SK-N-SH (cell line): ENCODE data around the gene THUMPD3. TPM values are rescaled to one million over a fixed set of nuclear protein-coding genes. Genes with fewer than 3 reads are reported as not detected.

Experiments used
- CTCF ChIA-PET: fragments of 300-600, 350-600 bp; formaldehyde crosslinking; extraction: SDS; loops from one replicate; lab custom pipeline; 2021; lab: Yijun Ruan, JAX
- POLR2A ChIA-PET: fragments of 350-600 bp; sonication (Branson Sonifier 250); formaldehyde crosslinking; extraction: SDS; loops from one replicate; lab custom pipeline; 2020; ENCODE audit warnings: antibody characterized with exemption, inconsistent platforms; lab: Yijun Ruan, JAX
- DNase-seq: peaks from one replicate; pipeline ENCODE4 v3.0.0; 2012
- H2AFZ ChIP-seq: fragments of 200-600 bp; sonication (generic); 2 replicates; pipeline ENCODE4 v1.8.1; 2016; ENCODE audit warnings: antibody characterized with exemption, mild to moderate bottlenecking, low read depth
- H3F3A ChIP-seq: fragments of 200-600 bp; sonication (generic); replicated peaks from 2 replicates; pipeline ENCODE3; 2016; ENCODE audit warnings: antibody characterized with exemption, mild to moderate bottlenecking; ENCODE audit not compliant: insufficient read depth
- H3K27ac ChIP-seq, 2 experiments: fragments of 200-500 bp in 1 of 2; fragments of 200-600 bp in 1 of 2; sonication (Bioruptor generic) in 1 of 2; sonication (generic), shearing (Covaris generic) in 1 of 2; 2 replicates each; pipeline versions ENCODE4 v1.5.1 to v1.6.1; 2014 to 2016; ENCODE audit warnings: low read depth in 2 of 2, inconsistent platforms in 1 of 2, low read length in 1 of 2, mild to moderate bottlenecking in 1 of 2, mixed read lengths in 1 of 2
- H3K27me3 ChIP-seq: fragments of 200-600 bp; sonication (generic), shearing (Covaris generic); 2 replicates; pipeline ENCODE4 v1.6.1; 2016; ENCODE audit warnings: mixed run types; ENCODE audit not compliant: insufficient read depth
- H3K36me3 ChIP-seq, 2 experiments: fragments of 200-500 bp in 1 of 2; fragments of 200-600 bp in 1 of 2; sonication (Bioruptor generic) in 1 of 2; sonication (generic) in 1 of 2; replicated peaks in 1 of 2; 2 replicates each; pipeline versions ENCODE3 to v1.5.1; 2014 to 2016; ENCODE audit warnings: low read length in 1 of 2, mild to moderate bottlenecking in 1 of 2; ENCODE audit not compliant: insufficient read depth in 2 of 2, control insufficient read depth in 1 of 2
- H3K4me1 ChIP-seq, 2 experiments: fragments of 200-500 bp in 1 of 2; fragments of 200-600 bp in 1 of 2; sonication (Bioruptor generic) in 1 of 2; sonication (generic), shearing (Covaris generic) in 1 of 2; 2 replicates each; pipeline versions ENCODE4 v1.5.1 to v1.6.1; 2014 to 2016; ENCODE audit warnings: low read depth in 1 of 2, low read length in 1 of 2, mixed run types in 1 of 2; ENCODE audit not compliant: insufficient read depth in 2 of 2, control insufficient read depth in 1 of 2
- H3K4me2 ChIP-seq: fragments of 200-600 bp; sonication (generic), shearing (Covaris generic); 2 replicates; pipeline ENCODE4 v1.6.1; 2017; ENCODE audit warnings: mixed run types
- H3K4me3 ChIP-seq, 2 experiments: fragments of 200-500 bp in 1 of 2; fragments of 200-600 bp in 1 of 2; sonication (Bioruptor generic) in 1 of 2; sonication (generic), shearing (Covaris generic) in 1 of 2; 2 replicates each; pipeline versions ENCODE4 v1.5.1 to v1.8.1; 2014 to 2016; ENCODE audit warnings: low read depth in 2 of 2, inconsistent platforms in 1 of 2, low read length in 1 of 2, mild to moderate bottlenecking in 1 of 2, mixed read lengths in 1 of 2, moderate library complexity in 1 of 2
- H3K79me2 ChIP-seq: fragments of 200-600 bp; sonication (generic); 2 replicates; pipeline ENCODE4 v1.8.1; 2017; ENCODE audit warnings: mild to moderate bottlenecking; ENCODE audit not compliant: insufficient read depth
- H3K9ac ChIP-seq: fragments of 200-600 bp; sonication (generic); 2 replicates; pipeline ENCODE4 v1.6.1; 2017; ENCODE audit warnings: mixed run types
- H3K9me2 ChIP-seq: fragments of 200-600 bp; sonication (generic); 2 replicates; pipeline ENCODE4 v1.6.1; 2017; ENCODE audit warnings: mixed run types
- H3K9me3 ChIP-seq: fragments of 200-600 bp; sonication (generic); 2 replicates; pipeline ENCODE4 v1.6.1; 2017; ENCODE audit warnings: mixed run types, mild to moderate bottlenecking, moderate library complexity
- H4K20me1 ChIP-seq: fragments of 200-600 bp; sonication (generic); 2 replicates; pipeline ENCODE4 v1.6.1; 2017; ENCODE audit warnings: mild to moderate bottlenecking, mixed run types; ENCODE audit not compliant: insufficient read depth
- CHD2 ChIP-seq: fragments of 150-350 bp; IDR thresholded peaks from 2 replicates; pipeline ENCODE4 v1.6.1; 2018; ENCODE audit warnings: low read length; ENCODE audit not compliant: partially characterized antibody
- NFIC ChIP-seq: IDR thresholded peaks from 2 replicates; pipeline ENCODE4 v1.4.0; 2012; ENCODE audit warnings: borderline replicate concordance
- POLR2AphosphoS5 ChIP-seq: IDR thresholded peaks from 2 replicates; pipeline ENCODE4 v1.6.1; 2012; ENCODE audit warnings: low read depth, low read length
- RAD21 ChIP-seq: IDR thresholded peaks from 2 replicates; pipeline ENCODE4 v1.6.1; 2012; ENCODE audit warnings: mild to moderate bottlenecking, low read length
- SMC3 ChIP-seq: IDR thresholded peaks from 2 replicates; pipeline ENCODE4 v1.6.1; 2012; ENCODE audit warnings: low read depth, low read length, improper control_type of control experiment
- TEAD4 ChIP-seq: IDR thresholded peaks from 2 replicates; pipeline ENCODE4 v1.4.0; 2012; ENCODE audit warnings: mild to moderate bottlenecking, borderline replicate concordance; ENCODE audit not compliant: insufficient read depth
- WGBS: methylation state at CpG from one replicate; pipeline ENCODE4 v1.1.6; 2017; ENCODE audit warnings: low lambda C conversion rate; 5-methylcytosine and 5-hydroxymethylcytosine counted together
- polyA plus RNA-seq, 3 experiments: library from polyadenylated mRNA; depleted of rRNA; stranded (reverse); fragments of >200 nt; gene quantifications; 2 replicates each; pipeline ENCODE4 v1.2.3, GENCODE V29; 2012
- TF ChIP-seq, protein P1 (sequence below): IDR thresholded peaks from 2 replicates; pipeline ENCODE4; 2012
- TF ChIP-seq, protein P2 (sequence below): IDR thresholded peaks from 2 replicates; pipeline ENCODE4 v1.4.0; 2012; ENCODE audit warnings: low read depth, borderline replicate concordance

The THUMPD3 gene
- polyA plus RNA-seq, 1 of the 3 experiments (the other 2 are of a cell fraction) = 27.1 TPM

DNA sequence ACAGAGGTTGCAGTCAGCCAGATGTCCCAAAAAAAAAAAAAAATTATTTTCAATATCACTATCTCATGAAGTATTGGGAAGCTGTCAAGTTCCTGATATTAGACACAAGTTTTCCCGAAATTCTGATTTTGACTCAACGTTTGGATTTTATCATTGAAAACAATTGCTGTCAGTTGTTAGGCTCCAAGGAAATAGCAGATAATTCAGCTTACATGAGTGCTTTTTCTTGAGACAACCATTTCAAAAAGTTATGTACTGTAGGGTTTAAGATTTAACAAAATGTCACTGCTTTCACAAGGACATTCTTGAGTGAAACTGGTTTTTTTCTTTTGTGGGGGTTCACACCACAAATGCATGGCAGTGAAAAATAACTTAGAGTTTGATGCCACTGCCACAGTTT is 25.3 kb downstream of the THUMPD3 start:
- POLR2A ChIA-PET = interaction anchor here (1.2 to 2.1 kb wide), 2 partner anchors 9 to 25 kb away, joined by 3 to 6 read pairs; partner anchors contain the start of gene THUMPD3
- DNase-seq = no peak
- no peaks in the 10 kb centered on the region for H3K9me2 ChIP-seq
- H3K4me3 ChIP-seq = no peak overlapping the region
- no peak overlapping the region for H3K9ac ChIP-seq
- peaks cover 84 to 91% of the 10 kb centered on the region in 2 experiments for H3K36me3 ChIP-seq
- no peak for TF ChIP-seq POLR2AphosphoS5
- TF ChIP-seq, protein P1, sequence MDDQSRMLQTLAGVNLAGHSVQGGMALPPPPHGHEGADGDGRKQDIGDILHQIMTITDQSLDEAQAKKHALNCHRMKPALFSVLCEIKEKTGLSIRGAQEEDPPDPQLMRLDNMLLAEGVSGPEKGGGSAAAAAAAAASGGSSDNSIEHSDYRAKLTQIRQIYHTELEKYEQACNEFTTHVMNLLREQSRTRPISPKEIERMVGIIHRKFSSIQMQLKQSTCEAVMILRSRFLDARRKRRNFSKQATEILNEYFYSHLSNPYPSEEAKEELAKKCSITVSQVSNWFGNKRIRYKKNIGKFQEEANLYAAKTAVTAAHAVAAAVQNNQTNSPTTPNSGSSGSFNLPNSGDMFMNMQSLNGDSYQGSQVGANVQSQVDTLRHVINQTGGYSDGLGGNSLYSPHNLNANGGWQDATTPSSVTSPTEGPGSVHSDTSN = no peak
- peaks cover 56% of the 10 kb centered on the region for H3K79me2 ChIP-seq
- H3K9me3 ChIP-seq = no peaks in the 10 kb centered on the region
- peak overlapping the region in 1 of 2 experiments; percentile 24; a peak in 1 of 4 replicates for H3K27ac ChIP-seq
- no peaks in the 10 kb centered on the region for H3K27me3 ChIP-seq
- H2AFZ ChIP-seq = no peak overlapping the region
- H4K20me1 ChIP-seq = peaks cover 31% of the 10 kb centered on the region
- CTCF ChIA-PET = no interaction called here
- no peak overlapping the region for H3K4me2 ChIP-seq
- no peaks in the 10 kb centered on the region; a peak in 1 of 4 replicates for H3K4me1 ChIP-seq
- H3F3A ChIP-seq = peaks cover 56% of the 10 kb centered on the region
- WGBS = 81% methylated on average over 2 of the region's 2 CpGs

DNA sequence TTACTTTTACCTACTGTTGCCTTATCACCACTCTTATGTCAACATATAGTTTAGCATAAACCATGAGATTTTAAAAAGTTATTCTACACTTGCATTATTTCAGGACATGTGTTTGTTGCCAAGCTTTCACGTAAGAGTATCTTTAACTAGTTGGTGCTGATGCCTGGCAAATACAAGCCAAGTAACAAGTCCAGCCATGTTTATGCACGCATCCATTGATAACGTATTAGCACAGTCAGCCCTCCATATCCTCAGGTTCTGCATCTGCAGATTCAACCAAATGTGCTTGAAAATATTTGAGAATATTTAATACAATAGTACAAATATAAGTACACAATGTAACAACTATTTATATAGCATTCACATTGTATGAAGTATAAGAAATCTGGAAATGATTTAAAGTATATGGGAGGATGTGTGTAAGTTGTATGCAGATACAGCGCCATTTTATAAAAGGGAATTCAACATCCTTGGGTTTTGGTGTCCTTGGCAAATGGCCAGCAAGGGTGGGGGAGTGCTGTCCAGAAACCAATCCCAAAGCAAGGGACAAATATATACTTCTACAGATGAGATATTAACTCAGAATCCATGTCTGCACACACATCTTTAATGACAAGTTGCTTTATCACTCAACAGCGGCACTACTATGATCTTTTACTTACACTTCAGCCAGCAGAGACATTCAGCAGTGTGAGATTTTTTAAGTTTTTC is 25.9 kb downstream of the THUMPD3 start:
- no peak overlapping the region for H3K9ac ChIP-seq
- DNase-seq = no peak
- TF ChIP-seq SMC3 (no peak), RAD21 (no peak), NFIC (peak; percentile 34; the same call in 1 of the 2 replicates)
- H3K9me3 ChIP-seq = no peaks in the 10 kb centered on the region
- peaks cover 37% of the 10 kb centered on the region for H4K20me1 ChIP-seq
- H3F3A ChIP-seq = peaks cover 59% of the 10 kb centered on the region
- no peak overlapping the region; a peak in 2 of 4 replicates for H3K27ac ChIP-seq
- ChIA-PET POLR2A (interaction anchor here (1.2 to 2.1 kb wide), 2 partner anchors 8 to 26 kb away, joined by 3 to 6 read pairs; partner anchors contain the start of gene THUMPD3), CTCF (interaction anchor here (1.4 kb wide), 1 partner anchor 26 kb away, joined by 3 read pairs; the partner anchor contains the start of gene THUMPD3)
- WGBS = 94% methylated on average over 5 of the region's 5 CpGs
- no peaks in the 10 kb centered on the region for H3K9me2 ChIP-seq
- no peaks in the 10 kb centered on the region for H3K27me3 ChIP-seq
- H3K4me2 ChIP-seq = no peak overlapping the region
- no peak overlapping the region for H3K4me3 ChIP-seq
- H3K36me3 ChIP-seq = peaks cover 86 to 93% of the 10 kb centered on the region in 2 experiments
- no peak overlapping the region for H2AFZ ChIP-seq
- H3K79me2 ChIP-seq = peaks cover 60% of the 10 kb centered on the region
- H3K4me1 ChIP-seq = no peaks in the 10 kb centered on the region; a peak in 1 of 4 replicates

GRCh38 chr3:9390265-9390888 is 27.5 kb downstream of the THUMPD3 start:
- no peak for DNase-seq
- CTCF ChIA-PET = interaction anchor here (1.4 kb wide), 1 partner anchor 28 kb away, joined by 3 read pairs; the partner anchor contains the start of gene THUMPD3
- Histone ChIP-seq H4K20me1 (peaks cover 54% of the 10 kb centered on the region), H3K27ac (no peak overlapping the region), H3K36me3 (peaks cover 94 to 97% of the 10 kb centered on the region in 2 experiments), H3K9me2 (no peaks in the 10 kb centered on the region), H3K9me3 (no peaks in the 10 kb centered on the region), H3K79me2 (peaks cover 77% of the 10 kb centered on the region), H3K4me1 (peaks cover 8 to 16% of the 10 kb centered on the region in 2 experiments; a peak in 3 of 4 replicates), H3F3A (peaks cover 46% of the 10 kb centered on the region), H3K4me3 (no peak overlapping the region), H2AFZ (no peak overlapping the region), H3K9ac (no peak overlapping the region), H3K27me3 (no peaks in the 10 kb centered on the region), H3K4me2 (no peak overlapping the region)
- no peak for TF ChIP-seq TEAD4
- TF ChIP-seq CHD2 = no peak
- TF ChIP-seq, protein P2, sequence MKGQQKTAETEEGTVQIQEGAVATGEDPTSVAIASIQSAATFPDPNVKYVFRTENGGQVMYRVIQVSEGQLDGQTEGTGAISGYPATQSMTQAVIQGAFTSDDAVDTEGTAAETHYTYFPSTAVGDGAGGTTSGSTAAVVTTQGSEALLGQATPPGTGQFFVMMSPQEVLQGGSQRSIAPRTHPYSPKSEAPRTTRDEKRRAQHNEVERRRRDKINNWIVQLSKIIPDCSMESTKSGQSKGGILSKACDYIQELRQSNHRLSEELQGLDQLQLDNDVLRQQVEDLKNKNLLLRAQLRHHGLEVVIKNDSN = no peak
- TF ChIP-seq POLR2AphosphoS5 = peak; percentile 29; the same call in 1 of the 2 replicates
- POLR2A ChIA-PET = no interaction called here
- WGBS = 92% methylated on average over 5 of the region's 5 CpGs
